Measurements from ENCODE around the gene VTI1A. TPM values are rescaled to one million over a fixed set of nuclear protein-coding genes. Genes with fewer than 3 reads are reported as not detected.

VTI1A gene
- total RNA-seq, 1 experiment from 2014 or later = 22.0 TPM

GRCh38 chr10:112820320-112820719 is 373.3 kb downstream of the VTI1A start:
- Histone ChIP-seq H2BK20ac (ENCODE audit: low read depth, low read length, poor library complexity, severe bottlenecking) (no peak overlapping the region), H2BK120ac (ENCODE audit: low read depth, low read length, poor library complexity, severe bottlenecking) (no peak overlapping the region), H2AK5ac (ENCODE audit: insufficient read length, low read length) (no peak overlapping the region), H3K79me2 (ENCODE audit: insufficient read depth, low read length) (no peaks in the 10 kb centered on the region), H3K14ac (ENCODE audit: insufficient read depth, low read length) (no peak overlapping the region), H3K27me3 (ENCODE audit: insufficient read depth, low read length) (no peaks in the 10 kb centered on the region), H2BK12ac (ENCODE audit: insufficient read length, low read depth, low read length) (no peak overlapping the region), H2AFZ (ENCODE audit: low read length) (no peak overlapping the region), H3K23me2 (ENCODE audit: insufficient read length, low read depth, low read length, poor library complexity, severe bottlenecking) (no peaks in the 10 kb centered on the region), H3K4me2 (ENCODE audit: insufficient read depth, insufficient read length, low read length) (no peak overlapping the region), H3K56ac (ENCODE audit: insufficient read length, low read depth, low read length) (no peak overlapping the region), H4K5ac (ENCODE audit: insufficient read length, low read depth, low read length) (no peak overlapping the region), H4K8ac (replicated peaks; ENCODE audit: insufficient read length, low read depth, low read length) (no peak overlapping the region), H3K79me1 (ENCODE audit: insufficient read depth, low read depth, low read length, poor library complexity, severe bottlenecking) (no peaks in the 10 kb centered on the region), H4K20me1 (ENCODE audit: control insufficient read depth, insufficient read depth, insufficient read length) (no peaks in the 10 kb centered on the region), H3K18ac (ENCODE audit: insufficient read length, low read depth, low read length) (no peak overlapping the region), H2BK15ac (ENCODE audit: low read depth, low read length) (no peak overlapping the region), H3K4ac (ENCODE audit: low read depth, low read length) (no peak overlapping the region), H3K9ac (ENCODE audit: extremely low read depth, insufficient read length, low read length) (no peak overlapping the region), H3K27ac (ENCODE audit: insufficient read length, low read depth, low read length) (no peak overlapping the region), H3K4me1 (ENCODE audit: insufficient read depth, low read length) (no peaks in the 10 kb centered on the region; the same call in 1 of the 2 replicates), H3T11ph (ENCODE audit: low read length) (no peak overlapping the region), H4K91ac (ENCODE audit: insufficient read length, low read depth, low read length) (no peak overlapping the region), H2BK5ac (ENCODE audit: insufficient read length, low read length) (no peak overlapping the region), H3K23ac (ENCODE audit: insufficient read length, low read depth, low read length) (no peak overlapping the region), H3K9me3 (ENCODE audit: control insufficient read depth, low read depth, low read length) (no peaks in the 10 kb centered on the region)
- H3K9me3 Mint-ChIP-seq = no peaks in the 10 kb centered on the region
- H3K4me3 Mint-ChIP-seq = no peak overlapping the region
- DNase-seq = no peak
- H3K36me3 Mint-ChIP-seq (ENCODE audit: insufficient read depth in 1 of 3, low read depth in 3 of 3) = no peaks in the 10 kb centered on the region; a peak in 2 of 7 replicates
- peaks cover 47 to 48% of the 10 kb centered on the region in 2 experiments for H3K4me1 Mint-ChIP-seq
- no peak overlapping the region for H3K27ac Mint-ChIP-seq
- H3K27me3 Mint-ChIP-seq (ENCODE audit: low read depth) = peaks cover 3% of the 10 kb centered on the region
- TF ChIP-seq CTCF (conservative IDR thresholded peaks at IDR 0.05) = no peak
- WGBS (ENCODE audit: extremely low coverage, insufficient read length, low lambda C conversion rate) = no CpG with 5 or more reads among the region's 1 CpG

Measured in H9 (cell line).